Measurements from ENCODE around the gene APOE. TPM values are rescaled to one million over a fixed set of nuclear protein-coding genes. Genes with fewer than 3 reads are reported as not detected.

APOE gene
- total and polyA plus RNA-seq, 9 of the 15 experiments (the other 6 are each of a cell fraction or from before 2014, with no cell fraction given), result 0.14 to 180 (median 58.1) TPM; not detected in 1

GRCh38 chr19:44890366-44891015, 15.1 kb upstream of the APOE start (continued):
- TF ChIP-seq CGGBP1 (CRISPR knock-in tag; IDR thresholded peaks at IDR 0.05) (no peak), NR2C2 (CRISPR knock-in tag; IDR thresholded peaks at IDR 0.05) (peak; percentile 93), NR2C2 (tag; IDR thresholded peaks at IDR 0.05) (peak; percentile 99), ETV6 (IDR thresholded peaks at IDR 0.05; ENCODE audit: borderline replicate concordance in 1 of 2, low read depth in 2 of 2, low read length in 1 of 2) (no peak), ETV6 (CRISPR knock-in tag; IDR thresholded peaks at IDR 0.05; ENCODE audit: borderline replicate concordance) (no peak), ZNF436 (CRISPR knock-in tag; IDR thresholded peaks at IDR 0.05) (no peak), ZNF146 (CRISPR knock-in tag; IDR thresholded peaks at IDR 0.05; ENCODE audit: unreplicated experiment) (no peak), NBN (IDR thresholded peaks at IDR 0.05; ENCODE audit: low read depth) (peak; percentile 81), TFAP4 (CRISPR knock-in tag; IDR thresholded peaks at IDR 0.05; ENCODE audit: borderline replicate concordance) (peak; percentile 68), HNRNPH1 (optimal IDR thresholded peaks at IDR 0.05; ENCODE audit: low read depth, low read length) (no peak), BDP1 (IDR thresholded peaks at IDR 0.05; ENCODE audit: insufficient read depth, insufficient read length) (no peak), ELF1 (tag; IDR thresholded peaks at IDR 0.05) (peak; percentile 97), GTF3C2 (IDR thresholded peaks at IDR 0.05; ENCODE audit: borderline replicate concordance, extremely low read depth, insufficient read length) (no peak), ZC3H4 (CRISPR knock-in tag; IDR thresholded peaks at IDR 0.05; ENCODE audit: borderline replicate concordance) (no peak), ETV5 (CRISPR knock-in tag; IDR thresholded peaks at IDR 0.05; ENCODE audit: low read depth) (no peak; the same call in 1 of the 2 replicates), C11orf30 (IDR thresholded peaks at IDR 0.05; ENCODE audit: low read depth) (peak; percentile 66), THRAP3 (IDR thresholded peaks at IDR 0.05; ENCODE audit: borderline replicate concordance) (no peak), CREBBP (IDR thresholded peaks at IDR 0.05; ENCODE audit: low read depth, low read length) (no peak), MBD1 (CRISPR knock-in tag; IDR thresholded peaks at IDR 0.05) (no peak), THRA (IDR thresholded peaks at IDR 0.05) (no peak), FOSL1 (tag; conservative IDR thresholded peaks at IDR 0.05) (no peak)
